Stimulated activated CD4-positive, alpha-beta T cell treated with anti-CD3 and anti-CD28 coated beads, TNF-alpha, amount 100 ng/mL, for 4 hours (primary cell): ENCODE data around the gene FPR2.
"Not testable (repeated sequence)": the region's sequence is repeated elsewhere in the genome, so short reads cannot be mapped to it uniquely, and the experiment has no call there.

ENCODE experiments used
- DNase-seq, 3 experiments: peaks; one replicate each; pipeline ENCODE4 v3.0.0-alpha.2; 2020; ENCODE audit warnings: low read depth in 3 of 3

FPR2 gene

GRCh38 chr19:51739466-51740213 is 21.3 kb upstream of the FPR2 start:
- DNase-seq, result no peak

- no peak for DNase-seq
These were observed 20.6 kb upstream of the FPR2 start for GRCh38 chr19:51740356-51740755.

DNA sequence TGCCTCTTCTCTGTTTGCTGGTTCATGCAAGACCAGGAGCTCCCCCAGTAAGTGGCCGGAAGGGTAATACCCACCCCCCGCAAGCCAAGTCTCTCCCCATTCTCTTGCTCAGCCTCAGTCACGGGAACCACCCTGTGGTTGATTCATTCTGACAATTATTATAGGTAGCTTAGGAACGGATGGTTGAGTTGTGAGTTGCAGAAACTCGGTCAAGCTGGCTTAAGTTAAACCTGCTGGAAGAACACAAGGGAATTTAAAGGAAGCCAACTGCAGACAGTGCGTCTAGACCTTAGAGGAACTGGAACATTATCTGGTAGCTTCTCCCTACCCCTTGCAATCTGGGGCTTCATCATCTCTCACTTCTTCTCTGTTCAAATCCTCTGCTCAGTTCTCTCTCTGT is 18.2 kb upstream of the FPR2 start:
- DNase-seq, result no peak

- no peak for DNase-seq
These were observed 17.6 kb upstream of the FPR2 start for GRCh38 chr19:51743405-51743804.

- DNase-seq, result no peak
These were observed 14.2 kb upstream of the FPR2 start for GRCh38 chr19:51746731-51747130.

DNA sequence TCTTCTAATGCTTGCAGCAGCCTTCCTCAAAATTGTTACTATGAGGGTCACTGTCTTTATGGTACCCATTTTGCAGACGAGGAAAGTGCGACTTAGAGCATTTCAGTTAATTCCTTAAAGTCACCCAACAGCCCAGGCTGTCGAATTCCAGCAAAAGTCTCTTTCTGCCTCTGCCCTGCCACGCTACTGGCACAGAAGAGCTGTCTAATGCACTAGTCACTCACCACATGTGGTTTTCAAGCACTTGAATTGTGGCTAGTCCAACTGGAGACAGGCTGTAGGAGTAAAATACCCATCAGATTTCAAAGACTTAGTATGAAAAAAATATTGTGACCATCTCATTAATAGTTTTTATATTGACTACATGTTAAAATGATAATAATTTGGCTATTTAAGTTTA is 11.0 kb upstream of the FPR2 start:
- no peak for DNase-seq

GRCh38 chr19:51750400-51751094 is 10.4 kb upstream of the FPR2 start:
- DNase-seq, result no peak

DNA sequence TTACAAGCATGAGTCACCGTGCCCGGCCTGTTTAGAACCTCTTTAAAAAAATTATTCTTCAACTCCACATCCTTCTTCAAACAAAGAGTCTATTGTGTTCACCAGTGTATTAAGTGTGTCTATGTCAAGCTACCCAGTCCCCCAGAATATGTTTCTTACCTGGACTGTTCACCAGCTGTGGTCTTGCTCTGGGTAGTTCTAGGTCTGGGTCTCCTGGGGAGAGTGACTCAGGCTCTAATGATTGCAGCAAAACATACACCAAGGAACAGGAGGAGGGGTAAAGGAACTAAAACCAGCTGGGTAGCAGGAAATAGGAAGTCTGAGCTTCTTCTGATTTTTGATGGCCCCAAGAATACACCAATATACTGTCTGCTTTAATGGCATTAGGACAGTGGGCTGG is 9.3 kb upstream of the FPR2 start, which contains the start of gene FPR1:
Gene FPR1, minus strand, starts transcription at position 224 of the 400 bp plus-strand sequence. CDS start 4,884 bp downstream, outside the sequence.
- DNase-seq, result no peak

DNA sequence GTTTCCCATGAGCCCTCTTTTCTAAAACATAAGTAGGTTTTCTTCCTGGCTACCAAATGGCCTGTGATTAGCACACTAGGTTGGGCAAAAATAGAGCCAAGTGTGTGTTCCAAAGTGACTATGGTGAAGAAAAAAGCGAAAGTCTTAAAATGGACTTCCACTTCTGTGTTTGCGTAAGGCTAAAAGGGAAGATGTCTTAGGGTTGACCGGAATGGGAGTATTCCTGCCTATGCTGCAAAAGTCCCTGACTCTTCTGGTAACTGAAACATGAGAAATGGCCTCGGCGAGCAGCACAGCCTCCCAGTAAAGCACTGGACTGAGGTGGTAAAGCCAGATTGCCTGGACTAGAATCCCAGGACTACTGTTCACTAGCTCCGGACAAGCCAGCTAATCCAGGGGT is 6.9 kb upstream of the FPR2 start:
- DNase-seq, result no peak

DNA sequence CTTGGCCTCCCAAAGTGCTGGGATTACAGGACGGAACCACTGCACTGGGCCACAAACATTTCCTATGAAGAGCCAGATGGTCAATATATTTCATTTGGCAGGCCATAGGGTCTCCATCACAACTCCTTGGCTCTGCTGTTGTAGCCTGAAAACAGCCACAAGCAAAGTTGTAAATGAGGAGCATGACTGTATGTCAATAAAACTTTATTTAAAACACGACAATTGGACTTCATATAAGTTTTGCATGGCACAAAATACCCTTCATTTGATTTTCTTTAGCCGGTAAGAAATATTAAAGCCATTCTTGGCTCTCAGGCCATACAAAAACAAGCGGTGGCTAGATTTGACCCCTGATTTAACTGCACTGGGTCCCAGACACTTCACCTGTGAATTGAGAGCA is 6.2 kb upstream of the FPR2 start:
- DNase-seq, result no peak

DNA sequence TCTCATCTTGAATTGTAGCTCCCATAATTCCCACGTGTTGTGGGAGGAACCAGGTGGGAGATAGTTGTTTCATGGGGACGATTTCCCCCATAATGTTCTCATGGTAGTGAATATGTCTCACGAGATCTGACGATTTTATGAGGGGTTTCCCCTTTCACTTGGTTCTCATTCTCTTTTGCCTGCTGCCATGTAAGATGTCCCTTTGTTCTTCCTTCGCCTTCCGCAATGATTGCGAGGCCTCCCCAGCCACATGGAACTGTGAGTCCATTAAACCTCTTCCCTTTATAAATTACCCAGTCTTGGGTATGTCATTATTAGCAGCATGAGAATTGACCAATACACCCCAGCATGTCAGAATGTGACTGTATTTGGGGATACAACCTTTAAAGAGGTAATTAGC is 5.4 kb upstream of the FPR2 start:
- no peak for DNase-seq

GRCh38 chr19:51761696-51762095 is 716 bp downstream of the FPR2 start:
- no peak for DNase-seq

GRCh38 chr19:51765086-51765485 is 4.1 kb downstream of the FPR2 start:
- no peak for DNase-seq

GRCh38 chr19:51766461-51766860 is 5.5 kb downstream of the FPR2 start:
- DNase-seq, result no peak

DNA sequence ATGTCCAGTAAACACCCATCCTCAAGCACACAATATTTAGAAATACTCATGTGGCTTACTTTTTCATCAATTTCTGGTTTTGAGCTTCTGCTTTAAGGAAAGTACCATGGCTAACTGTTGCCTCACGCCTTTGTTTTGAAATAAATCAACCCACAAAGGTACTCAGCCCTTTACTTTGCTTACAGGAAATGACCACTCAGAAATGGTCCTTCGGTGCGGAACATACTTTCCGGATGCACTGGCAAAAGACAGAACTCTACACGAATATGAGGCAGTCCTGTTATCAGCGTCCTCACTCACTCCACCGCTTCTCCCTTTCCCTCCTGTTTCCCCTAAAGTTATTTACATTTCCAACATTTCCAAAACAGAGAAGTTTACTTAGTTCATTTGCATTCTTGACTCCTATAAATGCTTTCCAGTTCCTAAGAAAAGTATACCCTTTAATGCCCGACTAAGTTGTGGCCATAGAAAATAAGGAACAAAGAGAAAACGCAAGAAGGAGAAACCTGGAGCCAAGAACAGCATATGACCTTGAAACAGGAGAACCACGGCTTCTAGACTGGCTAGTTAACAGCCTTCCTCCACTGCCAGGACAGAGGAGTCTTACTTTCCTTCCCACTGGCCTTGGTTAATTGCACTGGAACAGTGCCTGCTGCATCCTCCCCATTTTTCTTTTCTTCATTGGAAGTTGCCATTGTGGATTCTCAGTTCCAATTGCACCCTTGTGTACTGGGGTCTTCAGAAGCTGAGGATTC is 10.6 kb downstream of the FPR2 start:
- DNase-seq, result no peak

- DNase-seq, result no peak
These were observed 12.0 kb downstream of the FPR2 start for GRCh38 chr19:51772977-51773376.

DNA sequence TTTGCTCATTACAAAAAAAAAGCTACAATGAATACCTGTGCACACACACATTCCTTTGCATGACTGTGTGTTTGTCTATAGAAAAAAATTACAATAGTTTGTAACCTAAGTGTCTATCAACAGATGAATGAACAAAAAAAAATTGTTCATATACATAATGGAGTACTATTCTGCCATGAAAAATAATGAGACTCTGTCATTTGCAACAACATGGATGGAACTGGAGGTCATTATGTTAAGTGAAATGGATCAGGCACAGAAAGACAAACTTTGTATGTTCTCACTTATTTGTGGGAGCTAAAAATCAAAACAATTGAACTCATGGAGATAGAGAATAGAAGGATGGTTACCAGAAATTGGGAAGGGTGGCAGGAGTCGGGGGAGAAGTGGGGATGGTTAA is 15.6 kb downstream of the FPR2 start:
- DNase-seq, result not testable (repeated sequence)

DNA sequence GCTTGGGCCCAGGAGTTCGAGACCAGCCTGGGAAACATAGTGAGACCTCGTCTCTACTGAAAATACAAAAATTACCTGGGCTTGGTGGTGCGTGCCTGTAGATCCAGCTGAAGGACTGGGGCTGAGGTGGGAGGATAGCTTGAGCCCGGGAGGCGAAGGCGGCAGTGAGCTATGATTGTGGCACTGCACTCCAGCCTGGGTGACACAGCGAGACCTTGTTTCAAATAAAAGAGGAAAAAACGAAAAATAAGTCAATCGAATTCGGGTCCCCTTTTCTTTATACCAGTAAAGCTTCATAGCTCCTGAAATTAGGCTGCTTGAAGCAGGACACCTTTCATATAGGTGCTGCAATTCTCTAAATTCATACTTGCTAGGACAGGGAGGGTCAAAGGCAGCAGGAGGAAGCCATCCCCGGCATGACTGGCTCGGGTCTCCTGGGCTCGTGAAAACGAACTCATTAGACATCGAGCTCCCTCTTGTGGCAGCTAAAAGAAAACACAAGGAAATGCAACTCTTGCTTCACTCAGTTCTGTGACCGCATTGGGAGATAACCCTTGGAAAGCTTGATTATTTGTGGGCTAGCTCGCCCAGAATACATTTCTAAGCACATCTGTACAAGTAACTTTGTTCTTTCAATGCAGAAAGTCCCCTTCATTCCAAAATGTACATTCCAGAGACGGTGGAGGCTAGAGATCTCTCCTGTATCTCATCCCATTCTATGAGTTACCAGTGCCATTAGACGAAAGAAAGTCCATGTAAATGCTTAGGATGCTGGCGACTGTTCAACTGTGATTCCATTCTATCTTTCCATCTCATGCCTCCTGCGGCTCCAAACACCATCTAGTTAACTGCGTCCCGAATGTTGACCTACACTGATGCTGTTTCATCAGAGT is 16.8 kb downstream of the FPR2 start:
- peak in 2 of 3 experiments; percentile 3 to 17 for DNase-seq

GRCh38 chr19:51779181-51779580 is 18.2 kb downstream of the FPR2 start:
- no peak for DNase-seq

GRCh38 chr19:51779703-51780102 is 18.7 kb downstream of the FPR2 start:
- DNase-seq, result no peak

- no peak for DNase-seq
These were observed 19.3 kb downstream of the FPR2 start for GRCh38 chr19:51780270-51780669.

GRCh38 chr19:51781999-51782398 is 21.0 kb downstream of the FPR2 start:
- DNase-seq, result no peak
